Astrocyte (in vitro differentiated cells and primary cell): ENCODE data around the gene CNTNAP5. TPM values are rescaled to one million over a fixed set of nuclear protein-coding genes. Genes with fewer than 3 reads are reported as not detected.

Experiments
- DNase-seq: peaks from one replicate; pipeline ENCODE4 v3.0.0-alpha.2; 2010; ENCODE audit warnings: low read depth
- FAIRE-seq: peaks from 2 replicates; lab custom pipeline; 2011; peaks lifted over from hg19 to GRCh38; lab: Jason Lieb, UNC
- H2AFZ ChIP-seq: 2 replicates; pipeline ENCODE4 v1.6.0; 2012; ENCODE audit warnings: low read depth, low read length, inconsistent platforms
- H3K27ac ChIP-seq: 2 replicates; pipeline ENCODE4 v1.5.1; 2011; ENCODE audit warnings: low read depth, low read length, inconsistent platforms
- H3K27me3 ChIP-seq: 2 replicates; pipeline ENCODE4 v1.6.0; 2011; ENCODE audit warnings: low read length, inconsistent platforms; ENCODE audit not compliant: insufficient read depth
- H3K36me3 ChIP-seq: 2 replicates; pipeline ENCODE4 v1.5.1; 2011; ENCODE audit warnings: low read length, inconsistent platforms; ENCODE audit not compliant: insufficient read depth
- H3K4me1 ChIP-seq: 2 replicates; pipeline ENCODE4 v1.5.1; 2011; ENCODE audit warnings: low read length, inconsistent platforms; ENCODE audit not compliant: insufficient read depth
- H3K4me2 ChIP-seq: 2 replicates; pipeline ENCODE4 v1.6.0; 2012; ENCODE audit warnings: low read length, inconsistent platforms
- H3K4me3 ChIP-seq: 2 replicates; pipeline ENCODE4 v1.5.1; 2011; ENCODE audit warnings: low read depth, mild to moderate bottlenecking, low read length, inconsistent platforms; ENCODE audit not compliant: insufficient read depth
- H3K79me2 ChIP-seq: 2 replicates; pipeline ENCODE4 v1.6.0; 2012; ENCODE audit warnings: mild to moderate bottlenecking, low read length, inconsistent platforms; ENCODE audit not compliant: insufficient read depth
- H3K9ac ChIP-seq: 2 replicates; pipeline ENCODE4 v1.6.0; 2012; ENCODE audit warnings: mild to moderate bottlenecking, low read length, inconsistent platforms
- H3K9me3 ChIP-seq: 2 replicates; pipeline ENCODE4 v1.5.1; 2012; ENCODE audit warnings: low read depth, mild to moderate bottlenecking, low read length, inconsistent platforms; ENCODE audit not compliant: insufficient read depth
- H4K20me1 ChIP-seq: 2 replicates; pipeline ENCODE4 v1.6.0; 2012; ENCODE audit warnings: low read length, inconsistent platforms; ENCODE audit not compliant: insufficient read depth
- H3K27ac Mint-ChIP-seq: one replicate; pipeline ENCODE4 v1.8.0; 2021; ENCODE audit warnings: mild to moderate bottlenecking, mixed read lengths; ENCODE audit not compliant: unreplicated experiment
- H3K27me3 Mint-ChIP-seq: one replicate; pipeline ENCODE4 v1.8.0; 2021; ENCODE audit warnings: low read depth, mixed read lengths; ENCODE audit not compliant: unreplicated experiment
- H3K36me3 Mint-ChIP-seq: one replicate; pipeline ENCODE4 v1.8.0; 2021; ENCODE audit warnings: low read depth, mixed read lengths; ENCODE audit not compliant: unreplicated experiment
- H3K4me1 Mint-ChIP-seq: one replicate; pipeline ENCODE4 v1.8.0; 2021; ENCODE audit warnings: low read depth, mixed read lengths; ENCODE audit not compliant: unreplicated experiment
- H3K4me3 Mint-ChIP-seq: one replicate; pipeline ENCODE4 v1.8.0; 2021; ENCODE audit warnings: mild to moderate bottlenecking, moderate library complexity, mixed read lengths; ENCODE audit not compliant: unreplicated experiment
- H3K9me3 Mint-ChIP-seq: one replicate; pipeline ENCODE4 v1.8.0; 2021; ENCODE audit warnings: mild to moderate bottlenecking, mixed read lengths; ENCODE audit not compliant: unreplicated experiment
- CTCF ChIP-seq: IDR thresholded peaks from 2 replicates; pipeline ENCODE4 v1.5.1; 2011; ENCODE audit warnings: low read depth, mild to moderate bottlenecking, inconsistent platforms, low read length, moderate library complexity; ENCODE audit not compliant: insufficient read depth
- EZH2 ChIP-seq: IDR thresholded peaks from 2 replicates; pipeline ENCODE4 v1.6.1; 2012; ENCODE audit warnings: mild to moderate bottlenecking, low read length, inconsistent platforms; ENCODE audit not compliant: insufficient read depth
- total RNA-seq: library from RNA; stranded (reverse); gene quantifications from 2 replicates; pipeline ENCODE4 v1.2.1, GENCODE V29; 2021

The CNTNAP5 gene
- total RNA-seq, 1 donor from 2014 or later = 0.30 TPM

- Histone ChIP-seq H3K4me3 (no peak overlapping the region), H4K20me1 (no peaks in the 10 kb centered on the region), H3K27ac (no peak overlapping the region), H3K9ac (no peak overlapping the region), H3K27me3 (no peaks in the 10 kb centered on the region), H2AFZ (no peak overlapping the region), H3K4me2 (no peak overlapping the region), H3K9me3 (peaks cover 6% of the 10 kb centered on the region), H3K36me3 (no peaks in the 10 kb centered on the region), H3K79me2 (no peaks in the 10 kb centered on the region), H3K4me1 (no peaks in the 10 kb centered on the region)
- Mint-ChIP-seq H3K9me3 (peaks cover 2% of the 10 kb centered on the region), H3K4me1 (no peaks in the 10 kb centered on the region), H3K4me3 (no peak overlapping the region), H3K36me3 (no peaks in the 10 kb centered on the region), H3K27ac (no peak overlapping the region), H3K27me3 (peaks cover 2% of the 10 kb centered on the region)
- TF ChIP-seq CTCF = no peak
- no peak for TF ChIP-seq EZH2
- DNase-seq (no peak), FAIRE-seq (no peak)
These were observed 683.6 kb downstream of the CNTNAP5 start for GRCh38 chr2:124708661-124709060.

- TF ChIP-seq CTCF (no peak), EZH2 (no peak)
- no peaks in the 10 kb centered on the region for H3K36me3 ChIP-seq
- FAIRE-seq = no peak
These were observed 688.9 kb downstream of the CNTNAP5 start for GRCh38 chr2:124713969-124714368.

GRCh38 chr2:124725187-124725586, 700.1 kb downstream of the CNTNAP5 start:
- H3K79me2 ChIP-seq = no peaks in the 10 kb centered on the region
- H3K4me1 ChIP-seq = no peaks in the 10 kb centered on the region
- no peak for TF ChIP-seq EZH2
- no peak for TF ChIP-seq CTCF
- no peak overlapping the region for H3K4me3 Mint-ChIP-seq
- H3K4me3 ChIP-seq = no peak overlapping the region
- DNase-seq (no peak), FAIRE-seq (no peak)
- no peak overlapping the region for H3K9ac ChIP-seq
- no peaks in the 10 kb centered on the region for H4K20me1 ChIP-seq
- H3K27ac ChIP-seq = no peak overlapping the region
- H3K9me3 Mint-ChIP-seq = no peaks in the 10 kb centered on the region
- H3K36me3 Mint-ChIP-seq = no peaks in the 10 kb centered on the region
- H3K27me3 Mint-ChIP-seq = no peaks in the 10 kb centered on the region
- H3K27me3 ChIP-seq = no peaks in the 10 kb centered on the region
- no peak overlapping the region for H2AFZ ChIP-seq
- no peaks in the 10 kb centered on the region for H3K36me3 ChIP-seq
- no peak overlapping the region for H3K4me2 ChIP-seq
- no peak overlapping the region for H3K27ac Mint-ChIP-seq
- H3K4me1 Mint-ChIP-seq = no peaks in the 10 kb centered on the region
- no peaks in the 10 kb centered on the region for H3K9me3 ChIP-seq

More at GRCh38 chr2:124713969-124714368, 688.9 kb downstream of the CNTNAP5 start:
- Mint-ChIP-seq H3K36me3 (no peaks in the 10 kb centered on the region), H3K27ac (no peak overlapping the region), H3K9me3 (peaks cover 2% of the 10 kb centered on the region), H3K27me3 (no peaks in the 10 kb centered on the region), H3K4me1 (no peaks in the 10 kb centered on the region), H3K4me3 (no peak overlapping the region)
- Histone ChIP-seq H3K27ac (no peak overlapping the region), H3K4me1 (no peaks in the 10 kb centered on the region), H3K27me3 (no peaks in the 10 kb centered on the region), H3K79me2 (no peaks in the 10 kb centered on the region), H3K4me3 (no peak overlapping the region), H3K4me2 (no peak overlapping the region), H4K20me1 (no peaks in the 10 kb centered on the region), H3K9ac (no peak overlapping the region), H3K9me3 (peaks cover 3% of the 10 kb centered on the region), H2AFZ (no peak overlapping the region)
- DNase-seq = no peak
